VCaP (cell line): ENCODE data around the gene ADGRA3.

Experiments
- H3K27ac ChIP-seq: fragments of 450-650 bp; 2 replicates; pipeline ENCODE4 v1.5.1; 2017
- CTCF ChIP-seq: fragments of 450-650 bp; conservative IDR thresholded peaks from 2 replicates; pipeline ENCODE4 v1.5.1; 2017; ENCODE audit warnings: mild to moderate bottlenecking, moderate library complexity

ADGRA3 gene

GRCh38 chr4:22458098-22458497, 57.8 kb downstream of the ADGRA3 start:
- H3K27ac ChIP-seq = no peak overlapping the region
- no peak for TF ChIP-seq CTCF

- TF ChIP-seq CTCF = no peak
- no peak overlapping the region for H3K27ac ChIP-seq
Measured at GRCh38 chr4:22457348-22457747, 58.5 kb downstream of the ADGRA3 start.

GRCh38 chr4:22456291-22456690, 59.6 kb downstream of the ADGRA3 start:
- H3K27ac ChIP-seq = no peak overlapping the region
- no peak for TF ChIP-seq CTCF

- TF ChIP-seq CTCF = no peak
- H3K27ac ChIP-seq = no peak overlapping the region
Measured at GRCh38 chr4:22454955-22455354, 60.9 kb downstream of the ADGRA3 start.

GRCh38 chr4:22454216-22454838, 61.5 kb downstream of the ADGRA3 start:
- TF ChIP-seq CTCF = no peak
- H3K27ac ChIP-seq = no peak overlapping the region

- H3K27ac ChIP-seq = no peak overlapping the region
- no peak for TF ChIP-seq CTCF
Measured at GRCh38 chr4:22444813-22445212, 71.1 kb downstream of the ADGRA3 start.

GRCh38 chr4:22442956-22443355, 72.9 kb downstream of the ADGRA3 start:
- TF ChIP-seq CTCF = no peak
- H3K27ac ChIP-seq = no peak overlapping the region
